HCT116 (cell line): Measurements from ENCODE around the gene GAK. TPM values are rescaled to one million over a fixed set of nuclear protein-coding genes. Genes with fewer than 3 reads are reported as not detected.

Experiments
- ATAC-seq: fragments of 200-7000 bp; cut with Tn5 transposase; 2 replicates; pipeline ENCODE4 v1.9.1; 2020; ENCODE audit warnings: mild to moderate bottlenecking, moderate library complexity
- BruUV-seq: library from RNA; stranded (reverse); fragments of 400-500 nt; replicated peaks from 2 replicates; lab custom pipeline; 2021; lab: Mats Ljungman, UMichigan
- CTCF ChIA-PET: fragments of 300-600 bp; sonication (Branson Sonifier 250); formaldehyde crosslinking; loops from one replicate; lab custom pipeline; 2021; ENCODE audit warnings: antibody characterized with exemption; lab: Charles Lee
- POLR2A ChIA-PET: fragments of 300-600, 350-600 bp; sonication (Branson Sonifier 250); formaldehyde crosslinking; loops from one replicate; lab custom pipeline; 2021; ENCODE audit warnings: antibody characterized with exemption; lab: Charles Lee
- RAD21 ChIA-PET, 2 experiments: fragments of 300-600 bp; sonication (Branson Sonifier 250); formaldehyde crosslinking; loops; one replicate each; lab custom pipeline; 2023; ENCODE audit warnings: low total read pairs in 2 of 2; ENCODE audit not compliant: uncharacterized antibody in 2 of 2, unreplicated experiment in 2 of 2, low non-redundant PET in 1 of 2; lab: Charles Lee
- DNase-seq: peaks from one replicate; pipeline ENCODE4 v3.0.0-alpha.2; 2010; ENCODE audit warnings: low read depth, low spot score
- H2AFZ ChIP-seq: fragments of 200-600 bp; shearing (Covaris generic), sonication (generic); 2 replicates; pipeline ENCODE4 v1.6.1; 2017; ENCODE audit warnings: low read depth, mixed run types, mixed read lengths, antibody characterized with exemption, low read length; ENCODE audit not compliant: poor library complexity, severe bottlenecking
- H3K27ac ChIP-seq: 2 replicates; pipeline ENCODE4 v1.5.1; 2012; ENCODE audit warnings: low read depth, low read length
- H3K27me3 ChIP-seq: fragments of 200-600 bp; sonication (generic); 2 replicates; pipeline ENCODE4 v1.6.1; 2016; ENCODE audit warnings: mixed run types, low read length, mixed read lengths; ENCODE audit not compliant: insufficient read depth
- H3K36me3 ChIP-seq, 2 experiments: fragments of 200-500 bp in 1 of 2; fragments of 200-600 bp in 1 of 2; sonication (Bioruptor generic) in 1 of 2; sonication (generic) in 1 of 2; 2 replicates each; pipeline versions ENCODE4 v1.5.1 to v1.6.1; 2014 to 2016; ENCODE audit warnings: low read length in 2 of 2, inconsistent platforms in 1 of 2, mixed read lengths in 1 of 2, mixed run types in 1 of 2; ENCODE audit not compliant: insufficient read depth in 2 of 2, control insufficient read depth in 1 of 2
- H3K4me1 ChIP-seq, 2 experiments: fragments of 200-600 bp in 1 of 2; sonication (generic) in 1 of 2; 2 replicates each; pipeline versions ENCODE4 v1.5.1 to v1.6.1; 2012 to 2017; ENCODE audit warnings: low read length in 2 of 2, inconsistent platforms in 1 of 2, mild to moderate bottlenecking in 1 of 2, mixed read lengths in 1 of 2, mixed run types in 1 of 2, moderate library complexity in 1 of 2; ENCODE audit not compliant: insufficient read depth in 2 of 2, control insufficient read depth in 1 of 2
- H3K4me2 ChIP-seq: fragments of 200-600 bp; sonication (generic); 2 replicates; pipeline ENCODE4 v1.6.1; 2017; ENCODE audit warnings: mixed run types, low read length, mixed read lengths
- H3K4me3 ChIP-seq, 2 experiments: fragments of 200-600 bp in 1 of 2; sonication (generic) in 1 of 2; replicated peaks in 1 of 2; 2 replicates each; pipeline ENCODE4 v1.5.1; 2011 to 2016; ENCODE audit warnings: low read length in 2 of 2, control low read depth in 1 of 2, low read depth in 1 of 2, mild to moderate bottlenecking in 1 of 2, mixed read lengths in 1 of 2, mixed run types in 1 of 2
- H3K79me2 ChIP-seq: fragments of 200-600 bp; sonication (generic); 2 replicates; pipeline ENCODE4 v1.6.1; 2017; ENCODE audit warnings: mild to moderate bottlenecking, mixed run types, low read length, moderate library complexity, mixed read lengths; ENCODE audit not compliant: insufficient read depth
- H3K9ac ChIP-seq: fragments of 200-600 bp; sonication (generic); 2 replicates; pipeline ENCODE4 v1.6.1; 2016; ENCODE audit warnings: low read length, mixed read lengths
- H3K9me2 ChIP-seq: fragments of 200-600 bp; sonication (generic), shearing (Covaris generic); 2 replicates; pipeline ENCODE4 v1.6.1; 2017; ENCODE audit warnings: mixed run types, mild to moderate bottlenecking, moderate library complexity; ENCODE audit not compliant: insufficient read depth
- H3K9me3 ChIP-seq, 2 experiments: fragments of 200-500 bp in 1 of 2; fragments of 200-600 bp in 1 of 2; sonication (Bioruptor generic) in 1 of 2; sonication (generic) in 1 of 2; 2 replicates each; pipeline ENCODE4 v1.6.1; 2014 to 2017; ENCODE audit warnings: low read length in 2 of 2, mixed read lengths in 2 of 2, inconsistent platforms in 1 of 2, low read depth in 1 of 2, mild to moderate bottlenecking in 1 of 2, mixed run types in 1 of 2, moderate library complexity in 1 of 2; ENCODE audit not compliant: control insufficient read depth in 1 of 2, insufficient read depth in 1 of 2
- H4K20me1 ChIP-seq: fragments of 200-600 bp; sonication (generic), shearing (Covaris generic); 2 replicates; pipeline ENCODE4 v1.6.1; 2017; ENCODE audit warnings: mixed run types, mild to moderate bottlenecking, moderate library complexity; ENCODE audit not compliant: insufficient read depth
- CBX3 ChIP-seq: IDR thresholded peaks from 2 replicates; pipeline ENCODE4 v1.6.1; 2012; ENCODE audit warnings: low read depth
- EGR1 ChIP-seq: IDR thresholded peaks from 2 replicates; pipeline ENCODE4 v1.6.1; 2012; ENCODE audit warnings: low read depth
- EZH2 ChIP-seq: fragments of 200-600 bp; sonication (generic); IDR thresholded peaks from 2 replicates; pipeline ENCODE4 v1.6.1; 2017; ENCODE audit warnings: antibody characterized with exemption, mixed run types
- EZH2phosphoT487 ChIP-seq: fragments of 200-600 bp; IDR thresholded peaks from 2 replicates; pipeline ENCODE4 v1.6.1; 2018; ENCODE audit warnings: antibody characterized with exemption, borderline replicate concordance
- FOSL1 ChIP-seq: IDR thresholded peaks from 2 replicates; pipeline ENCODE4 v1.6.1; 2012; ENCODE audit warnings: low read depth
- MAX ChIP-seq: IDR thresholded peaks from 2 replicates; pipeline ENCODE4 v1.6.1; 2012
- POLR2A ChIP-seq: IDR thresholded peaks from 2 replicates; pipeline ENCODE4 v1.7.0; 2011; ENCODE audit warnings: borderline replicate concordance; ENCODE audit not compliant: insufficient read depth, insufficient read length; ENCODE audit errors: extremely low read depth
- POLR2AphosphoS5 ChIP-seq: IDR thresholded peaks from 2 replicates; pipeline ENCODE4 v1.6.1; 2011; ENCODE audit warnings: mild to moderate bottlenecking, low read depth, low read length, moderate library complexity
- RAD21 ChIP-seq: IDR thresholded peaks from 2 replicates; pipeline ENCODE4 v1.6.1; 2012; ENCODE audit warnings: low read depth, mild to moderate bottlenecking
- REST ChIP-seq: IDR thresholded peaks from 2 replicates; pipeline ENCODE4 v1.6.1; 2012; ENCODE audit warnings: low read depth
- SIN3A ChIP-seq: IDR thresholded peaks from 2 replicates; pipeline ENCODE4 v1.6.1; 2012; ENCODE audit warnings: low read depth
- SP1 ChIP-seq: IDR thresholded peaks from 2 replicates; pipeline ENCODE4 v1.6.1; 2012; ENCODE audit warnings: low read depth
- SRF ChIP-seq: IDR thresholded peaks from 2 replicates; pipeline ENCODE4 v1.6.1; 2012; ENCODE audit warnings: low read depth
- TCF7L2 ChIP-seq: IDR thresholded peaks from 2 replicates; pipeline ENCODE4 v1.7.0; 2011; ENCODE audit warnings: borderline replicate concordance, inconsistent platforms; ENCODE audit not compliant: insufficient read depth, insufficient read length; ENCODE audit errors: extremely low read depth
- ZFX ChIP-seq: fragments of 450-650 bp; IDR thresholded peaks from 2 replicates; pipeline ENCODE4 v1.6.1; 2017
- ZNF274 ChIP-seq: fragments of 200-500 bp; sonication (Bioruptor generic); IDR thresholded peaks from 2 replicates; pipeline ENCODE4 v1.6.1; 2014; ENCODE audit warnings: mild to moderate bottlenecking, low read depth, low read length, inconsistent platforms
- intact Hi-C: fragments of 100-400 bp; cut with micrococcal nuclease; formaldehyde crosslinking; loops from 2 replicates; pipeline ENCODE4 v1.10.0; 2022
- total RNA-seq: library from RNA; stranded (reverse); gene quantifications from one replicate; pipeline ENCODE4 v1.2.1, GENCODE V29; 2021; ENCODE audit not compliant: unreplicated experiment
- TF ChIP-seq, protein P1 (sequence below): IDR thresholded peaks from 2 replicates; pipeline ENCODE4 v1.6.1; 2012

Gene GAK
- total RNA-seq, 1 experiment from 2014 or later, result 123 TPM

- TF ChIP-seq TCF7L2, result no peak
- TF ChIP-seq EZH2phosphoT487, result no peak
- TF ChIP-seq, protein P1, sequence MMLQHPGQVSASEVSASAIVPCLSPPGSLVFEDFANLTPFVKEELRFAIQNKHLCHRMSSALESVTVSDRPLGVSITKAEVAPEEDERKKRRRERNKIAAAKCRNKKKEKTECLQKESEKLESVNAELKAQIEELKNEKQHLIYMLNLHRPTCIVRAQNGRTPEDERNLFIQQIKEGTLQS, result no peak
- no peak for TF ChIP-seq SIN3A
- no peak for TF ChIP-seq RAD21
- TF ChIP-seq EGR1, result no peak
- no peak for TF ChIP-seq ZNF274
Measured at GRCh38 chr4:887034-887763, 44.9 kb downstream of the GAK start (continued).

DNA sequence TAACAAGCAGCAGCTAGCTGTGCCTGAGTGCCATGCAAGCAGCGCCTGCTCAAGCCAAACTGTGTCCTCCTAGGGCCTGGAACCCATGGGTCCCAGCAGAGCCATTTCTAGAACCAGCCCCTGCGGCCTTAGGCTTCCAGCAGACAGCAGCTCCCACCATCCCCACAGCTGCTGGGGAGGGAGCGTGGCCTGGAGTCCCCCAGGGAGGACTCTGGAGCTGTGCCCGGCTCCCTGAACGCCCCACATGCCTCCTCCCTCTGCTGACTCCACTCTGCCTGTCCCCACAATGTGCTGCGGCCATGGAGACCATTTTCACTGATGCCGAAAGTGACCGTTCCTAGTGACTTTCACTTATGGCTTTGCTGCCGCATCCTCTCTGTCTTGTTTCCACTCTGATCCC, 45.9 kb downstream of the GAK start:
- no peaks in the 10 kb centered on the region for H3K79me2 ChIP-seq
- no TSS peak for BruUV-seq
- H3K27me3 ChIP-seq, result no peaks in the 10 kb centered on the region
- H3K9me2 ChIP-seq, result no peaks in the 10 kb centered on the region
- peaks cover 0 to 7% of the 10 kb centered on the region in 2 experiments; a peak in 1 of 4 replicates for H3K36me3 ChIP-seq
- RAD21 ChIA-PET, result no interaction called here
- TF ChIP-seq ZFX (no peak), SIN3A (no peak), FOSL1 (no peak), POLR2AphosphoS5 (no peak), SRF (no peak), EGR1 (no peak), MAX (no peak), POLR2A (no peak), TCF7L2 (no peak), RAD21 (no peak), REST (no peak), ZNF274 (no peak), EZH2 (no peak), CBX3 (no peak), SP1 (no peak)
- TF ChIP-seq, protein P1, result no peak
- TF ChIP-seq, all 23 proteins: peak for 0
- H3K27ac ChIP-seq, result no peak overlapping the region
- intact Hi-C loops, result no loop called here
- H3K9ac ChIP-seq, result no peak overlapping the region
- H3K4me3 ChIP-seq, result no peak overlapping the region
- H3K4me1 ChIP-seq, result no peaks in the 10 kb centered on the region
- no peak overlapping the region for H2AFZ ChIP-seq
- no peak overlapping the region for H3K4me2 ChIP-seq
- H4K20me1 ChIP-seq, result no peaks in the 10 kb centered on the region
- CTCF ChIA-PET, result no interaction called here
- H3K9me3 ChIP-seq, result no peaks in the 10 kb centered on the region
- POLR2A ChIA-PET, result no interaction called here
- DNase-seq, result no peak
- no peak for ATAC-seq
